LHCN-M2 (cell line): ENCODE data around the gene FER. TPM values are rescaled to one million over a fixed set of nuclear protein-coding genes. Genes with fewer than 3 reads are reported as not detected.
A peak's percentile ranks its signal among the peaks of the same experiment; 100 is the strongest.
"Not testable (repeated sequence)": the region's sequence is repeated elsewhere in the genome, so short reads cannot be mapped to it uniquely, and the experiment has no call there.

Experiments used
- DNase-seq: peaks from one replicate; pipeline ENCODE4 v3.0.0-alpha.2; 2012; ENCODE audit warnings: low read depth
- total RNA-seq: library from RNA; depleted of rRNA; stranded (reverse); fragments of >200 nt; gene quantifications from 2 replicates; pipeline ENCODE4 v1.2.3, GENCODE V29; 2014

FER gene
- total RNA-seq, 1 experiment from 2014 or later: 11.8 TPM

DNA sequence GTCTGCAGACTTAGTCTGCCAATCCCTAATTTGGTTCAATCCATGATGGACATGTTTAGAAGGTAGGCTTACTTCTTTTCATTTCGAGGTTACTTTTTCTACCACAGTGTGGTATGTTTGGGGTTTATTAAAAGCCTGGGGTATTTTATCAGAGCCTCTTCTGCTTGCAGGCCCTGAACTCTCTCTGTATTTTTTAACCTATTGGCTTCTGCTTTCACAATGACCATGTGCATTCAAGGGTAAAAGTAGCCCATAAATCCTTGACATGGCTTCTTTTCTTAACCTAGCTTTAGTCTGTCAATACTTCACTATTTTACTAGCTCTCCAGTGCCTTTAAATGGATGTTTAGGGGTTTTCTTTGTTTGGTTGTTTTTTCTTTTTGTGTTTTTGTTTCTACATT lies 286.6 kb downstream of the FER start:
- no peak for DNase-seq

DNA sequence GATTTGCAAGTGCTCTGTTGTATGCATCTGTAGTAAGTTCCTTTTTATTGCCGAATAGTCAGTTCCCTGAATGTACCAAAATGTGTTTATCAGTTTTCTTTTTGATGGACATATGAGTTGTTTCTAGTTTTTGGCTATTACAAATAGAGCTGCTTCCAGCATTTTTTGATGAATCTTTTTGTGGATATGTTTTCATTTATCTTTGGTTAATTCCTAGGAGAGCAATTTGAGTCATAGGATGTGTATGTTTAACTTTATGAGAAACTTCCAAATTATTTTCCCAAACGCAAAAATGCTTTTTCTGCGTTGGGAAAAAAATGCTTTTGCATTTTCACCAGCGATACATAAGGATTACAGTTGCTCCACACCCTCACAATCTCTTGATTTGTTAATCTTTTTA lies 287.7 kb downstream of the FER start:
- peak; percentile 10 for DNase-seq

DNA sequence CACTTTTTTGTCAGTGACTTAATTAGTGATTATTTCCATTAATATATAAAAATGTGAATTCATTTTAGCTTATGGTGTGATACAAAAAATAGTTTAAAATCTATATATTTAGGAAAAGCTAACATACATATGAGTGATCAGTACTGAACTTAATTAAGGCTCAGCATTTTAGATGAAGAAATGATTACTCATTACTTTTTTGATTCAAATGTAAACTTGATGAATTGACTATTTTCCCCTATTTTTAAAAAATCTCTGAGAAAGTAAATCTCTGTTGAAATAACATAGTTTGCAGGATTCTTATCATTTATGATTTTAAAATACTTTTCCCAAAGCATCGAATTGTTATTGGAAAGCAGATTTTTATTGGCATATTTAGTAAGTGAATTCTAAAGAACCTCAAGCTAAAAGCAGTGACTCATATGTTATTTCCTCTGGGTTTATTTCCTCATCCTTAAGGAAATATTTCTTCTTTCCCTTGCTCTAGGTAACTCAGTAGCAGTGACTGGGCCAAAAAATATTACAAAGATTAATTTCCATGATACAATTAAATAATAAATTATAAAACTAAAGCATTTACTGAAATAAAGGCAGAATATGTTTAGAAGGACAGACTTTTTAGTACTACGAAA lies 290.6 kb downstream of the FER start:
- peak; percentile 49 for DNase-seq

DNA sequence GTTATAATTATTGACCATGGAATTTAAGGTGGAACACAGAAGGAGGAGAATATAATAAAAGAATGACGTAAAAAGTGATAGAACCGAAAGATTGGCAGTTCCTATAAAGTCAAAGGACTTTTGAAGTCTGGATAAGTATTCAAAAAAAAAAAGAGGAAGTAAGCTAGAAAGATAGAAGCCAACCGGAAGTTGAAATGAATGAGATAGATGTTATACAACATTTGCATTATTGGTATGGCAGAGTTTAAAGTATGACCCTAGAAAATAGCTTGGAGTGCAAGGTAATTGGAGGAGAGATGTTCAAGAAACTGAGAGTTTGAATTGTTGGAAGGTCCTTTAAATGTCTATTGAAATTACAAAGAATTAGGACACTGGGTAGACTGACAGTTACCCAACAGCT lies 293.6 kb downstream of the FER start:
- no peak for DNase-seq

DNA sequence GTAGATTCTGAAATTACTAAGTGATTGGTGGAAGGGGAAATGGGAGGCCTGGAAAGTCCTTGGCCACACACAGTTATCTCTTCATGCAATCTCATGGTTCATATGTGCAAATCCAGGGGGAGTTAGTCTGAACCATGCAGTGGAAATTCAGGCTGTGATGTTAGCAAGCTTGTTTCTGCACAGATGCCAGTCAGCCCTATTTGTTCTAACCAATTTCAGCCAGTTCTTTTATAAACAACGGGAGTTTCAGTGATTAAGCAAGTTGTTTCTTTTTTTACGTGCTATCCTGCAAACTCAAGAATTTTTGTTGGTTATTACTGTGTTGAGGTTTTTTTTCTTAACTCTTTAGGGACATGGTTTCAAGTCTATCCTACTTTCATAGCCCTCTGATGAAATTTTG lies 298.0 kb downstream of the FER start:
- no peak for DNase-seq

DNA sequence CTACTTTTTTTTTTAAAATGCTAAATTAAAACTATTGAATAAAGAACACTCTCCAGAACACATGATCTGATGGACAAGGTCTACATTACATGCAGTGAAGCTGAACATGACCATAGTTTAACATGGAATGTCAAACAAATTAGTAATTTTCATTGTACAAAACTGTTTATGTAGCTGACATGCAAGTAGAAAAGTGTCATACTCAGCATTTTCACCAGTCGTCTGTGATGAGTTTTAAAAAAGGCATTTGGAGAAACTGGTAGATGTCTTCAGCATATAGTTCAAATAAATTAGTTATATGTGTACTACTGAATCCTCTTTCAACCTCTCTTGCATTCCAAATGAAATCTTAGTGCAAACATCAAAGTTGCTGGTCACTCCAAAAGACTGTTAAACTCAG lies 301.9 kb downstream of the FER start:
- DNase-seq: no peak

DNA sequence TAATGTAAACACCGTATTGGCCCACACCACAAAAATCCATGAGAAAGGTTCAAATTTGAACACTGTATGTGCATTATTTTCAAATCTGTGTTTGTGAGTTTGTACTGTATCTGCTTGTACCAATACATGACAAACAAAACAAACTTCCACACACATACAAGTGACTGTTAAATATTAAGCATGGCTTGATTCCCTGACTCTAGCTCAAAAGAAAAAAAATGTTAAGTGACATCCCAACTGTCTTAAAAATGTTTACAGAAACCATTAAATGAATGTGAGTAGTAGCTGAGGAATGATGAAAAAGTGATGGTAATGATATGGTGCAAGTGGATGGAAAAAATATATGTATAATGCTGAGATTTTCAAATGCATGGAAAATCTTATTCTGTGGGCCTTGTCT lies 302.6 kb downstream of the FER start:
- DNase-seq: not testable (repeated sequence)

DNA sequence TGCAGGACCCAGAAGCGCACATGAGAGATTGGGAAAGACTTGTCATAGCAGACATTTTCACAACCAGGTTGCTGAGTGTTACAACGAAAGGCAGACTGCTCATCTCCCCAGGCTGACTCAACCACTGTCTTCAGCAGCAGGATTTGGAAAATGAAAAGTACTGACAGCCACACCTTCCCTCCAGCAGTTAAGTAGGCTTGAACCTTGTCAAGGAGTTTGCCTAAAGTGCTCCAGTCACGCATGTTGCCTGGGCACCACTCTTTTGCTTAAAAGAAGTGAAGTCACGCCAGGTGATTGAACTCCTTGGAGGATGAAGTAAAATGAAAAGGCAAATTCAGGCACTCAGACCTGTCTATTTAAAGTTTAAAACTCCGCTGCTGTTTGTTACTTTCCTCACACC lies 304.5 kb downstream of the FER start:
- DNase-seq: not testable (repeated sequence)

DNA sequence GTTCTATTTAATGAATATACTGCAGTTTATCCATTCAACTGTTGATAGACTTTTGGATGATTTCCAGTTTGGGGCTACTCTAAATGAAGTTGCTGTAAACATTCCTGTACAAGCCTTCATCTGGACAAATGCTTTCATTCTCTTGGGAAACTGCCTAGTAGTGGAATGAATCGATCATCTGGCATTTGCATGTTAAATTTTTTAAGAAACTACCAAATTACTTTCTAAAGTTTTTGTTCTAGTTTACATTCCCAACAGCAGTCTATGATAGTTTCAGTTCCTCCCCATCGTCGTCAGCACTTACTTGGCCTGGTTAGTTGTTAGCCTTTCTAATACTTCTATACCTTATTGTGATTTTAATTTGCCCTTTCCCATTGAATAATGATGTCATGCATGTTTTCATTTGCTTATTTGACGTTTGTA lies 306.3 kb downstream of the FER start:
- DNase-seq: no peak

DNA sequence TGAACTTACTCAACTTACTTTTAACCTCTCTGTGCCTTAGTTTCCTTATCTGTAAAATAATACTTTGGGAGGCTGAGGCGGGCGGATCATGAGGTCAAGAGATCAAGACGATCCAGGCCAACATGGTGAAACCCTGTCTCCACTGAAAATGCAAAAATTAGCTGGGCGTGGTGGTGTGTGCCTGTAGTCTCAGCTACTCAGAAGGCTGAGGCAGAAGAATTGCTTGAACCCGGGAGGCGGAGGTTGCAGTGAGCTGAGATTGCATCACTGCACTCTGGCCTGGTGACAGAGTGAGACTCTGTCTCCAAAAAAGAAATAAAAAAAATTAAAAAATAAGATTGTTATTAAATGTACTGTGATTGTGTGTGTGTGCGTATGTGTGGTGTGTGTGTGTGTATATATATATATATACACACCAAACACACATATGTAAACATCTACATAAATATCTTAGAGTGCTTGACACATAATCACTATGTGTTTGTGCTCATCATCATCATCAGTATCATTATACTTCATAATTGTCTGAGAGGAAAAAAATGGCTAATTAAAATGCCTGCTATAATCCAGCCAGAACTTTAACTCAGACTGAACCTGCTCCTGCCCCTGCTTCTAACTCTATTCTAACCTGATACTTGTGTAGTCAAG lies 312.8 kb downstream of the FER start:
- DNase-seq: no peak

DNA sequence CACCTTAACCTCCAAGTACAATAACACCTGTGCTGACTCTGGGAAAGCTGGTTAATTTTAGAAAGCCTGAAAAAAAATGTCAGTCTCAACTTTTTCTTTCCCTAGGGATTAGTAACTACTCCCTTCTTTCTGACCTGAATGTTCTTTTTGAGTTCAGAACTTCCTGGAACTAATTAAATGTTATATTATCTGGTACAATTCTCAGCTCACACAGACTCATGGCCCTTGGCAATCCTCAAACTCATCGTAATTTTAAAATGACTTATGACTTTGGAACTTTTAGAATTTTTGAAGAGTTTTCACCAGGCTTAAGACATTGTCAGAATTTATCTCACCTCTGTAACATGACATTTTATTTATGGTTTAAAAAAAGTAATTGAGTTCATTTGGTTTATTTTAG lies 315.0 kb downstream of the FER start:
- peak; percentile 37 for DNase-seq

DNA sequence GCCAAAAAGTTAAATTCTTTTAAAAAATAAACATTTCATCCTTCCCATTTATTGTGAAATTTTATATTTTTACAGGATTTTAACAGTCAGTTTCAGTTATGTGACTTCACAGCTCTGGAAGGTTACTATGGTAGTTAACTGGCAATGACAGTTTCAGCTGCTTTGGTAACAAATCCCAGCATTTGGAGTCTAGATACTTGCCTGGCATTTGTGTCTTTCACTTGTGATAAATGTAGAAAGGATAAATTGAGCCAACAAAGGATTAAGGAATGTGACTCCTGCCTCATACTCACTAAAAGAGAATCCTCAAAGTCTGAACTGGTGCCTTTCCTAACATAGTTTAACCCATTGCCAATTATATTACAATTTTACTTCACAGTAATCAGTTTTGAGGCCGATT lies 315.5 kb downstream of the FER start:
- peak; percentile 77 for DNase-seq

DNA sequence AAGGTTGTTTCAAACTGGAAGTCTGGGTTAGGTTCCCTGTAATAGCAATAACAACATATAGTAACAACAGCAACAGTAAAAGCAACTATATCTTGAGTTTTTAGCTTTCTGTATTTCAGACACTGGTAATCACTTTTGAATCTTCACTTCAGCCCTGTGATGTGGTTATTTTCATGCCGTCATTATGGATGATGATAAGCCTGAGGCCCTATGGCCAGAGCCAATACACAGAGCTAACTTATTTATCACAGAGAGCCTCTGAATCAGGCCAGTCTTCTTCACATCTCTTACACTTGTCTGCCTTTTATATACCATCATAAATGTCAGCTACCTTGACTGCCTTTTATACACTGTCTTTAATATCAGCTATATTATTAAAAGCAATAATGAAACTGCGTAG lies 329.0 kb downstream of the FER start:
- DNase-seq: no peak

DNA sequence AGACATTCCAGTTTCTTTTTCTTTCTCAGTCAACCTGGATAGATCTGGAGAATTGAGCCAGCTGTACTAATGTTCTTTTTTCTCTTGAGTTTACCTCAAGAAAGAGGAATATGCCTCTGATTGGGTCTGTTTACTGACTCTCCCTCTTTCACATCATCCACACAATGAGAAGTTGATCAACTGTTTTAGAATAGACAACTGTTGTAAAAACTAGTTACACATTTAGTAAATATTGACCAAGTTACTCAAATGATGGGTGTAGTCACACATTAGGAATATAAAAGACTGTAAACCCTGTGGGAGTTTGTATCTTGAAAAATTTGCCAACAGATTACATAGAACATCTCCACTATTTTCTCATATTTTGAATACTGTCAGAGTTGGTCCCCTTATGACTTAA lies 330.8 kb downstream of the FER start:
- DNase-seq: no peak

DNA sequence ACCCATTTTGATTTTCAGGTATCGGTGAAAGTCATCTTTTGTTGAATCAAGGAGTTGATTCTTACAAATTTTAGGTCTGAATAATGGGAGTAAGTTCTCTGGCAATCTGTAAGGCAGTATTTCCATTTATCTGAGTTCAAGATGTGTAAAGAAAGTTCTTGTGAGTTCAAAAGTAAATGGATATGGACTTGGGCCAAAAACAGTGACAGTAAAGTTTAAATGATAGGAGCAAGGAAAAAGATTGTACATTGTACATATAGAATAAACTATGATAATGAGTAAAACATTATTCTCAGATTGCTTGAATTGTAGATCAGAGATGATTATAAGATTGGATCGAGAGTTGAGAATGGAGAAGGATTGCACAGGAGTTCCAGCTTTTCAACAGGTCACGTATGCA lies 332.8 kb downstream of the FER start:
- DNase-seq: no peak

DNA sequence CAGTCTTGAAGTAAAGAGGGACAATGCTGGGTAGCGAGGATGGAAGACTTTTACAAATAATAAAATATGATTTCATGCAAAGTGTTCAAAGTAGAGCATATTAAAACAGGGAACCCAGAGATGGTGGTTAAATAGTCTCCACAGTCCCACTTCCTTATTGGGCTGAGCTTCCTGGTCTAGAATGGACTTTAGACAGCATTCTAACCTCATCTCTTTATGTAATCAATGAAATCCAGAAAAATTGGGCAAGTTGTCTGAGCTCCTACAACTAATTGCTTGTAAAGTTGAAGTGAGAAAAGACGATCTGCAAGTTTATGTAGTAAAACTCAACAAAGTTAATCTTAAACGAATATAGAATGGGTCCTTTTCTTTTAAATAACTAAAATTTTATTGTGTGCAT lies 333.2 kb downstream of the FER start:
- DNase-seq: no peak

DNA sequence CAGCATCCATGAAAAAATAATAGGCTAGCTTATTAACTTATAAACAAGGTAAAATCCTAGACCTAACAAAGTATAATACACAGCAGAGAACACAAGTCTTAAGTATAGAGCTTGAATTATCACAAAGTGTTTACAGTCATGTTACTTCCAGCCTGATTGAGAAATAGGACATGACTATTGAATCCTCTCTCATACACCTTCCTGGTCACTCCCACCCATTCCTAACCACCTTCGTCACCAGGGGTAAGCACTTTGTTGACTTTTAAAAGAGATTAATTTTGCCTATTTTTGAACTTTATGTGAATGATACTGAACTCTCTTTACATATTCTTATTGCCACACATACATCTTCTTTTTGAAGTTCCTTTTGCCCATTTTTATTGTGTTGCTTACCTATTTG lies 336.2 kb downstream of the FER start:
- DNase-seq: no peak

DNA sequence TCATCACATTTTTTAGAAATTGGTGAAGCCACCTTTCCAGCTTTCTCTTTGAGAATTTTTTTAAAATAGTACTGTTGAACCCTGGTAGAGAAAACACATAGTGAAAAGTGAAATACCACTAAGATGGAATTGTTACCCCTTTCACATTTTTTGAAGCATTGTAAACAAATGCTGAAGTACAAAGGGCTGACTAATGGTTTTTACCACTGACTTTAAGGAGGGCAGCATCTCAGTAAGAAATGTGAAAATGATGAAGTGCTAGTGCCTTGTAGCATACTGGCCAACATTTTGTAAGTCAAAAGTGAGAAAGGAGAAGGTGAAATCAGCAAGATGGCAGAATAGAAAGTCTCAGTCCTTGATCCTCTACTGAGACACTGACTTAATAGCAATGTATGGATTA lies 341.5 kb downstream of the FER start:
- DNase-seq: no peak

DNA sequence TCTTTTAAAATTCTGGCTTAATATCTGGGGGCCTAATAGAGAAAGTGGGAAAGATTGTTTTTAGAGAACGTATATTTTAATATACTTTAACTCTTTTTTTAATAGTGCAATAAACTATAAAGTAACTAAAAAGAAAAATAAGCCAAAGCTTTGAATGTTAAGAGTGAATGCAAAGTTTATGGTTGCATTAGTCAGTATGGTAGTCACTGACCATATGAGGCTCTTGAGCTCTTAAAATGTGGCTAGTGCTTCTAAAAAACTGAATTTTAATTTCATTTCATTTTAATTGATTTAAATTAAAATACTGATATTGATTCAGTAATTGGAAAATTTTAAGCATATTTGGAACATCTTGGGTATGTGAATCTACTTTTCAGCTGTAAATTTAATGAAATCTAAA lies 351.4 kb downstream of the FER start:
- peak; percentile 14 for DNase-seq

DNA sequence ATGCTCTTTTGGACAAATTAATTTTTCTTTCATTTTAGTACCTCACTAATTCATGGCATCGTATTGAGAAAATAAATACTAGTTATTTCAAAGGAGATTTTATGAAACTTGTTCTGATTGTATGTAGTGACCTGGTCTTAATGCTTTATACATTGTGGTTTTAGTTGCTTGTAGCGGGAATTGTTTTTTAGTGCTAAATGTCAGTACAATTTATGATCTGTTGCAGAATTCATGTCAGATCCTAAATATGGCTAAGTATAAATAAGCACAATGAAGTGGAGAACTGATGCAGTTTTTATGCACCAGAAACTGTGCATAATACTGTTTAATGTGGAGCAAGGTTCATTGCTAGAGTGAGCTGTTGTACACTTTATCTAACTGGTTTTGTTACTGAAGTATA lies 353.3 kb downstream of the FER start:
- DNase-seq: no peak

DNA sequence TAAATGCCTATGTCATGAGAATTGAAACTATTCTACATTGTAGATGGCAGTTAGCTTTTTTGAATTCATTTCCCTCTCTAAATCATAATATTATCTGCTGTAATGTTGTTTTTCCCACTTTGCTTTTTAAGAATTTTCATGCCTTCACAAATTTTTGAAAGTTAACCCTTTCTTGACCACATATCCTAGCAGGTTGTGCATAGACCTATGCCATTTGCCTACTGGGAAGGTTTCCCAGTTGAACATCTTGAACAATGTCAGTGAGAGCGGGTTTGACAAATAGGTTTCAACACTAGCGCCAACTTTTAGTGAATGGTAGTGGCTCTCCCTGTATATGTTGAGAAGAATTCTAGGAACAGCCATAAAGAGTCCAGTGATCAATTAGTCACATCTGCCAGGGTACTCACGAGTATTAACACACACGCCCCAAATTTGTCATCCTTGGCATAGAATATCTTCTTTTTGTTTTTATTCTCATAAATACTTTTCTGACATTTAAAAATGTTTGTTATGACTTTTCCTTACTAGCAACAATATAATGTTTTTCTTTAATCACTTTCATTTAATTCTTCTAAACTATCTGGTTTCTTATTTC lies 354.5 kb downstream of the FER start:
- DNase-seq: peak; percentile 25

DNA sequence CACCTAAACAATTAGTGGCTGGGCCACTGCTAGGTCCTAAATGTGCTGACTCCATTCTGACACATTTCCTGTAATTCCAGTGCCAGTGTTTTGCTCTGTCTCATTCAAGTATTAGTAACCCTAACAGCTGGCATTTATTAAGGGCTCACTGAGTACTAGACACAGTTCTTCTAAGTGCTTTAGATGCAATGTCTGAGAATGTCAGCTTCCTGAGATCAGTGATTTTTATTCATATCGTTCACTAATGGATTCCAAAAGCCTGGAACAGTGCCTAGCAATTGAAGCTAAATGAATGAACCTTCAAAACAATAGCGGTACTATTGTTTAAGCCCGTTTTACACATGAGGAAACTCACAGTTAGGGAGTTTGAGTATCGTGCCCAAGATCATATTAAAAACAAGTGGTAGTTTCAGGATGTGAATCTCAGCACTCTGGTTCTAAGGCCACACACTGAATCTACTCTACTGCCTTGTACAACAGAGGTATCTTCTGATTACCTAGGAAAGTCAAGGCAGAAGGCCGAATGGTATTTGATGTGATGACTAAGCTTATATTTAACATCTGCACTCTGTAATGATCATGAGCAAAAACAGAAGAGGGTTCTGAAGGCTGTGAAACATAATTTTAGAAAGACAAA lies 358.1 kb downstream of the FER start:
- DNase-seq: peak; percentile 87

DNA sequence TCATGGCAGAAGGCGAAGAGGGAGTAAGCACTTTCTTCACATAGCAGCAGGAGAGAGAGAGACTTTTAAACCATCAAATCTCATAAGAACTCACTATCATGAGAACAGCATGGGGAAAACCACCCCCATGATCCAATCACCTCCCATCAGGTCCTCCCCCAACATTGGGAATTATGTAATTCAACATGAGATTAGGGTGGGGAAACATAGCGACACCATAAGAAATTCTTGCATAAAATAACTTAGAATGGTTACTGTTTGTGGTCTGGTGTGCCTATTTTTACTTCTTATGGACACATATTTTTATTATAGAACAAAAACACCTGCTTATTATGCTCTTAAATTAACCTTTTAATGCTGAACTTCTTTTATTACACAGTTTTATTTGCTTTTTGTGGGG lies 364.0 kb downstream of the FER start:
- no peak for DNase-seq
